Measurements from ENCODE around the gene SSRP1.

- TF ChIP-seq CTCF (IDR thresholded peaks at IDR 0.05) = no peak
- no peak for TF ChIP-seq POLR2A (IDR thresholded peaks at IDR 0.05)
These were observed 3.6 kb upstream of the SSRP1 start for GRCh38 chr11:57339328-57339727.

All from heart left ventricle (tissue), 13 donors.